Suprapubic skin (tissue), 4 donors: ENCODE data around the gene DCLRE1B.

Source experiments
- EP300 ChIP-seq: sonication (generic); formaldehyde crosslinking; IDR thresholded peaks from one replicate; pipeline ENCODE4 v1.6.1; 2017; ENCODE audit warnings: antibody characterized with exemption
- POLR2A ChIP-seq, 2 donors: fragments of 450-650 bp; IDR thresholded peaks; one replicate each; pipeline ENCODE4 v1.6.1; 2017; ENCODE audit warnings: antibody characterized with exemption in 2 of 2, mild to moderate bottlenecking in 2 of 2, moderate library complexity in 2 of 2
- POLR2AphosphoS5 ChIP-seq, 3 donors: sonication (generic); formaldehyde crosslinking; IDR thresholded peaks; one replicate each; pipeline ENCODE4 v1.6.1; 2017; ENCODE audit warnings: antibody characterized with exemption in 3 of 3
- TF ChIP-seq, protein P1 (sequence below), 2 donors: fragments of 200-600 bp in 1 of 2; fragments of 450-650 bp in 1 of 2; sonication (generic) in 1 of 2; IDR thresholded peaks; one replicate each; pipeline ENCODE4 v1.5.1; 2016 to 2019; ENCODE audit warnings: antibody characterized with exemption in 2 of 2, mild to moderate bottlenecking in 1 of 2, moderate library complexity in 1 of 2

DNA sequence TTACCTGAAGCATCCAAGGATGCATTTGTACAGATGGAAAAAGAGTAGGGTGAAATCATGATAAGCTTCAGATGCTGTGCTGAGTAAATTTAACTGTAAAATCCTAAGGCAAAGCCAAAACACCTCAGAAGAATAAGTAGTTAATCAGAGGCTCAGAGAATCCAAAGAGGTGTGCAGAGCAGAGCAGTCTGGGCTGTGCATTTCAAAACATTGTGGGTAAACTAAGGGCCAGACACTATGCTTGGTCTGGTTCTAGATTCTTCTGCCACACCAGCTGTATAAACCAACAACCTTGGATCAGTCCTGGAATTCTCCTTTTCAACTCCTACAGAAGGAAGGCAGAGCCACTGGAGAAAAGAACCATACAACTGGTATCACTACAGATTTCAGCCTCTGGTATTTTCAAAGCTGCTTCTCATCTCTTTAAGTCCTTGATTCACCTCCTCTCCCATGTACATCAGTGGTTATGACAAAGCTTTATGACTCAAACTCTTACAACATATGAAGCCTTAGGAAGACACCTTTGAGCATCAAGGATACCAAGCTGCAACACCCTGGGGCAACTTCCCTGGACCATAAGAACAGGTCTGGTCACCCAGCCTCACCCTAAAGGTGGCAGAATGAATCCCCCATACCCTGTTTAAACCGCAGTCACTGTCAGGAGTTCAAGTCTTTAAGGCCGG lies 12.4 kb downstream of the DCLRE1B start:
- TF ChIP-seq, protein P1, sequence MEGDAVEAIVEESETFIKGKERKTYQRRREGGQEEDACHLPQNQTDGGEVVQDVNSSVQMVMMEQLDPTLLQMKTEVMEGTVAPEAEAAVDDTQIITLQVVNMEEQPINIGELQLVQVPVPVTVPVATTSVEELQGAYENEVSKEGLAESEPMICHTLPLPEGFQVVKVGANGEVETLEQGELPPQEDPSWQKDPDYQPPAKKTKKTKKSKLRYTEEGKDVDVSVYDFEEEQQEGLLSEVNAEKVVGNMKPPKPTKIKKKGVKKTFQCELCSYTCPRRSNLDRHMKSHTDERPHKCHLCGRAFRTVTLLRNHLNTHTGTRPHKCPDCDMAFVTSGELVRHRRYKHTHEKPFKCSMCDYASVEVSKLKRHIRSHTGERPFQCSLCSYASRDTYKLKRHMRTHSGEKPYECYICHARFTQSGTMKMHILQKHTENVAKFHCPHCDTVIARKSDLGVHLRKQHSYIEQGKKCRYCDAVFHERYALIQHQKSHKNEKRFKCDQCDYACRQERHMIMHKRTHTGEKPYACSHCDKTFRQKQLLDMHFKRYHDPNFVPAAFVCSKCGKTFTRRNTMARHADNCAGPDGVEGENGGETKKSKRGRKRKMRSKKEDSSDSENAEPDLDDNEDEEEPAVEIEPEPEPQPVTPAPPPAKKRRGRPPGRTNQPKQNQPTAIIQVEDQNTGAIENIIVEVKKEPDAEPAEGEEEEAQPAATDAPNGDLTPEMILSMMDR (IDR thresholded peaks at IDR 0.05) = no peak
- TF ChIP-seq POLR2AphosphoS5 (IDR thresholded peaks at IDR 0.05) (no peak), EP300 (no peak), POLR2A (IDR thresholded peaks at IDR 0.05) (no peak)
